H9 (cell line): ENCODE data around the gene MIB2. TPM values are rescaled to one million over a fixed set of nuclear protein-coding genes. Genes with fewer than 3 reads are reported as not detected.
A peak's percentile ranks its signal among the peaks of the same experiment; 100 is the strongest.

Experiments
- DNase-seq: peaks from one replicate; pipeline ENCODE4 v3.0.0-alpha.2; 2017
- H2AFZ ChIP-seq: one replicate; pipeline ENCODE4 v1.6.1; 2013; ENCODE audit warnings: mild to moderate bottlenecking, low read length, control low read depth, moderate library complexity
- H2AK5ac ChIP-seq: 2 replicates; pipeline ENCODE4 v1.6.1; 2013; ENCODE audit warnings: low read length, control low read depth, mixed read lengths; ENCODE audit not compliant: insufficient read length
- H2BK120ac ChIP-seq: one replicate; pipeline ENCODE4 v1.6.1; 2013; ENCODE audit warnings: low read depth, mild to moderate bottlenecking, low read length, control low read depth, inconsistent platforms; ENCODE audit not compliant: poor library complexity, severe bottlenecking
- H2BK12ac ChIP-seq: 2 replicates; pipeline ENCODE4 v1.6.1; 2013; ENCODE audit warnings: low read length, control low read depth, mixed read lengths, low read depth; ENCODE audit not compliant: insufficient read length
- H2BK15ac ChIP-seq: 2 replicates; pipeline ENCODE4 v1.6.1; 2013; ENCODE audit warnings: low read depth, low read length, control low read depth
- H2BK20ac ChIP-seq: one replicate; pipeline ENCODE4 v1.6.1; 2013; ENCODE audit warnings: low read depth, mild to moderate bottlenecking, low read length, control low read depth, inconsistent platforms; ENCODE audit not compliant: poor library complexity, severe bottlenecking
- H2BK5ac ChIP-seq: 2 replicates; pipeline ENCODE4 v1.6.1; 2013; ENCODE audit warnings: low read length, control low read depth, mixed read lengths; ENCODE audit not compliant: insufficient read length
- H3K14ac ChIP-seq: 2 replicates; pipeline ENCODE4 v1.6.1; 2013; ENCODE audit warnings: low read length, control low read depth; ENCODE audit not compliant: insufficient read depth
- H3K18ac ChIP-seq: 2 replicates; pipeline ENCODE4 v1.6.1; 2013; ENCODE audit warnings: low read depth, mild to moderate bottlenecking, mixed read lengths, low read length, control low read depth; ENCODE audit not compliant: insufficient read length
- H3K23ac ChIP-seq: 2 replicates; pipeline ENCODE4 v1.6.1; 2013; ENCODE audit warnings: low read length, control low read depth, mixed read lengths, low read depth; ENCODE audit not compliant: insufficient read length
- H3K23me2 ChIP-seq: 2 replicates; pipeline ENCODE4 v1.6.1; 2013; ENCODE audit warnings: low read depth, mild to moderate bottlenecking, mixed read lengths, low read length, control low read depth; ENCODE audit not compliant: insufficient read length, poor library complexity, severe bottlenecking
- H3K27ac ChIP-seq: 2 replicates; pipeline ENCODE4 v1.5.1; 2013; ENCODE audit warnings: low read length, control low read depth, mixed read lengths, low read depth; ENCODE audit not compliant: insufficient read length
- H3K27me3 ChIP-seq: 2 replicates; pipeline ENCODE4 v1.6.1; 2013; ENCODE audit warnings: low read length, control low read depth, inconsistent platforms; ENCODE audit not compliant: insufficient read depth
- H3K4ac ChIP-seq: 2 replicates; pipeline ENCODE4 v1.6.1; 2013; ENCODE audit warnings: low read depth, mild to moderate bottlenecking, control low read depth, inconsistent platforms, low read length, moderate library complexity
- H3K4me1 ChIP-seq: 2 replicates; pipeline ENCODE4 v1.6.1; 2013; ENCODE audit warnings: low read length, control low read depth, inconsistent platforms; ENCODE audit not compliant: insufficient read depth
- H3K4me2 ChIP-seq: 2 replicates; pipeline ENCODE4 v1.6.1; 2013; ENCODE audit warnings: low read length, control low read depth, mixed read lengths; ENCODE audit not compliant: insufficient read length, insufficient read depth
- H3K56ac ChIP-seq: 2 replicates; pipeline ENCODE4 v1.6.1; 2013; ENCODE audit warnings: low read depth, mild to moderate bottlenecking, mixed read lengths, low read length, control low read depth; ENCODE audit not compliant: insufficient read length
- H3K79me1 ChIP-seq: 2 replicates; pipeline ENCODE4 v1.6.1; 2013; ENCODE audit warnings: low read depth, mild to moderate bottlenecking, moderate library complexity, low read length, control low read depth, inconsistent platforms; ENCODE audit not compliant: insufficient read depth, poor library complexity, severe bottlenecking
- H3K79me2 ChIP-seq: 2 replicates; pipeline ENCODE4 v1.6.1; 2013; ENCODE audit warnings: low read length, control low read depth, inconsistent platforms; ENCODE audit not compliant: insufficient read depth
- H3K9ac ChIP-seq: 2 replicates; pipeline ENCODE4 v1.6.1; 2013; ENCODE audit warnings: low read length, control low read depth, mixed read lengths; ENCODE audit not compliant: insufficient read length; ENCODE audit errors: extremely low read depth
- H3K9me3 ChIP-seq: one replicate; pipeline ENCODE4 v1.6.1; 2013; ENCODE audit warnings: low read depth, low read length, inconsistent platforms; ENCODE audit not compliant: control insufficient read depth
- H3T11ph ChIP-seq: one replicate; pipeline ENCODE4 v1.6.1; 2013; ENCODE audit warnings: mild to moderate bottlenecking, low read length, control low read depth, inconsistent platforms
- H4K20me1 ChIP-seq: one replicate; pipeline ENCODE4 v1.6.1; 2013; ENCODE audit not compliant: control insufficient read depth, insufficient read length, insufficient read depth
- H4K5ac ChIP-seq: 2 replicates; pipeline ENCODE4 v1.6.1; 2013; ENCODE audit warnings: low read depth, mild to moderate bottlenecking, mixed read lengths, low read length, control low read depth; ENCODE audit not compliant: insufficient read length
- H4K8ac ChIP-seq: replicated peaks from 2 replicates; pipeline ENCODE4 v1.6.1; 2013; ENCODE audit warnings: low read length, control low read depth, mixed read lengths, low read depth; ENCODE audit not compliant: insufficient read length
- H4K91ac ChIP-seq: 2 replicates; pipeline ENCODE4 v1.6.1; 2013; ENCODE audit warnings: low read depth, mild to moderate bottlenecking, moderate library complexity, mixed read lengths, low read length, control low read depth; ENCODE audit not compliant: insufficient read length
- H3K27ac Mint-ChIP-seq, 3 experiments: 2 replicates in 2 of 3; 3 replicates in 1 of 3; pipeline ENCODE4 v1.8.0; 2020 to 2021; ENCODE audit warnings: mixed read lengths in 3 of 3, mild to moderate bottlenecking in 1 of 3, moderate library complexity in 1 of 3
- H3K27me3 Mint-ChIP-seq: 2 replicates; pipeline ENCODE4 v1.8.0; 2021; ENCODE audit warnings: low read depth, mild to moderate bottlenecking, moderate library complexity, mixed read lengths
- H3K36me3 Mint-ChIP-seq, 3 experiments: 2 replicates in 2 of 3; 3 replicates in 1 of 3; pipeline ENCODE4 v1.8.0; 2020 to 2021; ENCODE audit warnings: low read depth in 3 of 3, mixed read lengths in 3 of 3; ENCODE audit not compliant: insufficient read depth in 1 of 3
- H3K4me1 Mint-ChIP-seq, 2 experiments: 2 replicates each; pipeline ENCODE4 v1.8.0; 2020; ENCODE audit warnings: mixed read lengths in 2 of 2
- H3K4me3 Mint-ChIP-seq, 2 experiments: 2 replicates in 1 of 2; 3 replicates in 1 of 2; pipeline ENCODE4 v1.8.0; 2020 to 2021; ENCODE audit warnings: mild to moderate bottlenecking in 2 of 2, mixed read lengths in 2 of 2, moderate library complexity in 1 of 2
- H3K9me3 Mint-ChIP-seq, 2 experiments: 2 replicates in 1 of 2; 3 replicates in 1 of 2; pipeline ENCODE4 v1.8.0; 2020; ENCODE audit warnings: mild to moderate bottlenecking in 2 of 2, mixed read lengths in 2 of 2, moderate library complexity in 1 of 2
- CTCF ChIP-seq: fragments of 200-600 bp; sonication (generic); conservative IDR thresholded peaks from 3 replicates; pipeline ENCODE4 v1.8.0; 2021; ENCODE audit warnings: antibody characterized with exemption, mild to moderate bottlenecking
- WGBS: extraction: QIAGEN DNeasy Blood & Tissue Kit; methylation state at CpG from one replicate; pipeline ENCODE4 v1.1.7; 2013; ENCODE audit warnings: missing lambda C conversion rate, low lambda C conversion rate, mixed read lengths; ENCODE audit not compliant: insufficient read length; ENCODE audit errors: extremely low coverage; 5-methylcytosine and 5-hydroxymethylcytosine counted together
- total RNA-seq: library from RNA; stranded (reverse); gene quantifications from 2 replicates; pipeline ENCODE4 v1.2.1, GENCODE V29; 2021

MIB2 gene
- total RNA-seq, 1 experiment from 2014 or later: 77.8 TPM

GRCh38 chr1:1567152-1567875 is 48.0 kb upstream of the MIB2 start:
- peaks cover 31 to 64% (median 57%) of the 10 kb centered on the region in 3 experiments for H3K36me3 Mint-ChIP-seq
- Histone ChIP-seq H3T11ph (no peak overlapping the region), H3K79me2 (peaks cover 55% of the 10 kb centered on the region), H3K18ac (no peak overlapping the region), H3K23ac (no peak overlapping the region), H4K20me1 (peaks cover 3% of the 10 kb centered on the region), H3K9ac (no peak overlapping the region), H3K4me2 (no peak overlapping the region), H3K27me3 (no peaks in the 10 kb centered on the region), H3K23me2 (no peaks in the 10 kb centered on the region), H3K4me1 (no peaks in the 10 kb centered on the region), H2BK15ac (no peak overlapping the region), H3K79me1 (peaks cover 9% of the 10 kb centered on the region), H4K8ac (no peak overlapping the region), H3K27ac (no peak overlapping the region), H2AK5ac (no peak overlapping the region), H2BK20ac (no peak overlapping the region), H2BK12ac (no peak overlapping the region), H3K4ac (no peak overlapping the region), H2BK5ac (no peak overlapping the region), H2AFZ (no peak overlapping the region), H4K91ac (no peak overlapping the region), H4K5ac (no peak overlapping the region), H3K9me3 (no peaks in the 10 kb centered on the region), H2BK120ac (no peak overlapping the region), H3K14ac (no peak overlapping the region), H3K56ac (no peak overlapping the region)
- no peak for DNase-seq
- no peak for TF ChIP-seq CTCF
- H3K27me3 Mint-ChIP-seq: no peaks in the 10 kb centered on the region
- no peak overlapping the region for H3K4me3 Mint-ChIP-seq
- WGBS: no CpG with 5 or more reads among the region's 31 CpGs
- H3K9me3 Mint-ChIP-seq: no peaks in the 10 kb centered on the region
- H3K27ac Mint-ChIP-seq: peak overlapping the region; percentile 40 to 65 (median 63); a peak in 6 of 7 replicates
- peaks cover 17 to 19% of the 10 kb centered on the region in 2 experiments for H3K4me1 Mint-ChIP-seq
